PC-3 (cell line): ENCODE measurements around the gene OR12D1. TPM values are rescaled to one million over a fixed set of nuclear protein-coding genes. Genes with fewer than 3 reads are reported as not detected.

ENCODE experiments used
- ATAC-seq: fragments of 200-7000 bp; cut with Tn5 transposase; 2 replicates; pipeline ENCODE4 v1.9.1; 2020; ENCODE audit warnings: mild to moderate bottlenecking, moderate library complexity
- BruUV-seq: library from RNA; stranded (reverse); fragments of 400-500 nt; replicated peaks from 2 replicates; lab custom pipeline; 2021; lab: Mats Ljungman, UMichigan
- CTCF ChIA-PET: fragments of 300-600 bp; sonication (Branson Sonifier 250); formaldehyde crosslinking; loops from one replicate; lab custom pipeline; 2022; ENCODE audit warnings: antibody characterized with exemption; lab: Charles Lee
- POLR2A ChIA-PET: fragments of 300-600 bp; sonication (Branson Sonifier 250); formaldehyde crosslinking; loops from one replicate; lab custom pipeline; 2022; ENCODE audit warnings: antibody characterized with exemption; ENCODE audit not compliant: unreplicated experiment; lab: Charles Lee
- DNase-seq: peaks from one replicate; pipeline ENCODE4 v3.0.0-alpha.2; 2015
- H2AFZ ChIP-seq: fragments of 300-600 bp; sonication (generic); 2 replicates; pipeline ENCODE4 v1.6.0; 2016; ENCODE audit warnings: antibody characterized with exemption, low read length
- H3F3A ChIP-seq: fragments of 300-600 bp; sonication (generic); one replicate; pipeline ENCODE4 v1.6.0; 2017; ENCODE audit warnings: antibody characterized with exemption, low read length, control low read depth, mild to moderate bottlenecking; ENCODE audit not compliant: unreplicated experiment
- H3K27ac ChIP-seq: fragments of 300-600 bp; sonication (generic); 2 replicates; pipeline ENCODE4 v1.5.1; 2016; ENCODE audit warnings: mild to moderate bottlenecking, low read length
- H3K27me3 ChIP-seq: fragments of 300-600 bp; sonication (generic); 2 replicates; pipeline ENCODE4 v1.6.1; 2016; ENCODE audit warnings: low read length, mixed read lengths
- H3K36me3 ChIP-seq: fragments of 300-600 bp; sonication (generic); 2 replicates; pipeline ENCODE4 v1.6.1; 2016; ENCODE audit warnings: low read depth, mixed run types, low read length, mixed read lengths
- H3K4me1 ChIP-seq: fragments of 300-600 bp; sonication (generic); 2 replicates; pipeline ENCODE4 v1.5.1; 2016; ENCODE audit warnings: low read length; ENCODE audit not compliant: insufficient read depth
- H3K4me2 ChIP-seq: fragments of 300-600 bp; sonication (generic); 2 replicates; pipeline ENCODE4 v1.6.0; 2016; ENCODE audit warnings: low read length
- H3K4me3 ChIP-seq: fragments of 300-600 bp; sonication (generic); 2 replicates; pipeline ENCODE4 v1.5.1; 2016; ENCODE audit warnings: mild to moderate bottlenecking, low read length, mixed read lengths
- H3K79me2 ChIP-seq: fragments of 300-600 bp; sonication (generic); 2 replicates; pipeline ENCODE4 v1.6.1; 2017; ENCODE audit warnings: low read length, mixed read lengths
- H3K9ac ChIP-seq: fragments of 300-600 bp; sonication (generic); 2 replicates; pipeline ENCODE4 v1.6.0; 2016; ENCODE audit warnings: mild to moderate bottlenecking, low read length
- H3K9me2 ChIP-seq: fragments of 300-600 bp; sonication (generic); replicated peaks from 2 replicates; pipeline ENCODE4 v1.6.1; 2016; ENCODE audit warnings: mixed run types, low read length, mixed read lengths
- H3K9me3 ChIP-seq: fragments of 300-600 bp; sonication (generic); 2 replicates; pipeline ENCODE4 v1.6.1; 2016; ENCODE audit warnings: low read length, mixed read lengths
- H4K20me1 ChIP-seq: fragments of 300-600 bp; sonication (generic); 2 replicates; pipeline ENCODE4 v1.6.1; 2016; ENCODE audit warnings: low read length, mixed read lengths
- EZH2 ChIP-seq: fragments of 300-600 bp; sonication (generic); IDR thresholded peaks from one replicate; pipeline ENCODE4 v1.6.1; 2017; ENCODE audit warnings: antibody characterized with exemption, mild to moderate bottlenecking, low read length; ENCODE audit not compliant: unreplicated experiment
- EZH2phosphoT487 ChIP-seq: fragments of 300-600 bp; sonication (generic); IDR thresholded peaks from 2 replicates; pipeline ENCODE4 v1.6.1; 2018; ENCODE audit warnings: mild to moderate bottlenecking, antibody characterized with exemption, low read length, borderline replicate concordance
- intact Hi-C: fragments of 100-400 bp; cut with micrococcal nuclease; formaldehyde crosslinking; loops from 2 replicates; pipeline ENCODE4 v1.9.0; 2023
- total RNA-seq: library from RNA; depleted of rRNA; stranded (reverse); fragments of >200 nt; gene quantifications from 2 replicates; pipeline ENCODE4 v1.2.3, GENCODE V29; 2014
- TF ChIP-seq, protein P1 (sequence below): fragments of 300-600 bp; sonication (generic); conservative IDR thresholded peaks from 2 replicates; pipeline ENCODE4 v1.5.1; 2017; ENCODE audit warnings: antibody characterized with exemption, low read depth, mild to moderate bottlenecking, low read length

The OR12D1 gene
- total RNA-seq, 1 experiment from 2014 or later = not detected

DNA sequence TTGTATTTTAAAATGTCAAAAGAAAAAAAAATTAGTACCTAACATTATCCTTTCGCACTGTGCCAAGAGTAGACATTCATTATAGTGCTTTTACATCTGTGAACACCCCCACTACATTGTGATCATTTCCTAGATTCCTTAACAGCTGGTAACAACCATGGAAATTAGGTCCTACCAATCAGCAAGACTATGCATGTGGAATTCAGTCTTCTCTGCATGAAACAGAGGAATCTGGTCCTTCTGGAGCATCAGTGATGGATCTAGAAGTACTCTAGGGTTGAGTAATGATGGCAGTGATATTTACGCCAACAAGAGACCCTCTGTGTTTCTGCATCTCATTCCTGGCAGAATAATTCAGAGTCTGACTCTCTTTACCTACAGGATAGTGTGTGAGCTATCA, 9.4 kb downstream of the OR12D1 start:
- Histone ChIP-seq H3K27me3 (peaks cover 40% of the 10 kb centered on the region), H3K9me2 (no peaks in the 10 kb centered on the region), H3K27ac (no peak overlapping the region), H3K79me2 (no peaks in the 10 kb centered on the region), H3K36me3 (no peaks in the 10 kb centered on the region), H3K4me3 (no peak overlapping the region), H4K20me1 (no peaks in the 10 kb centered on the region), H3K9me3 (no peaks in the 10 kb centered on the region), H3K4me1 (no peaks in the 10 kb centered on the region), H2AFZ (no peak overlapping the region), H3K9ac (no peak overlapping the region), H3F3A (no peaks in the 10 kb centered on the region), H3K4me2 (no peak overlapping the region)
- POLR2A ChIA-PET = no interaction called here
- DNase-seq = no peak
- CTCF ChIA-PET = no interaction called here
- BruUV-seq = no TSS peak
- intact Hi-C loops = no loop called here
- TF ChIP-seq EZH2phosphoT487 (no peak), EZH2 (no peak)
- TF ChIP-seq, protein P1, sequence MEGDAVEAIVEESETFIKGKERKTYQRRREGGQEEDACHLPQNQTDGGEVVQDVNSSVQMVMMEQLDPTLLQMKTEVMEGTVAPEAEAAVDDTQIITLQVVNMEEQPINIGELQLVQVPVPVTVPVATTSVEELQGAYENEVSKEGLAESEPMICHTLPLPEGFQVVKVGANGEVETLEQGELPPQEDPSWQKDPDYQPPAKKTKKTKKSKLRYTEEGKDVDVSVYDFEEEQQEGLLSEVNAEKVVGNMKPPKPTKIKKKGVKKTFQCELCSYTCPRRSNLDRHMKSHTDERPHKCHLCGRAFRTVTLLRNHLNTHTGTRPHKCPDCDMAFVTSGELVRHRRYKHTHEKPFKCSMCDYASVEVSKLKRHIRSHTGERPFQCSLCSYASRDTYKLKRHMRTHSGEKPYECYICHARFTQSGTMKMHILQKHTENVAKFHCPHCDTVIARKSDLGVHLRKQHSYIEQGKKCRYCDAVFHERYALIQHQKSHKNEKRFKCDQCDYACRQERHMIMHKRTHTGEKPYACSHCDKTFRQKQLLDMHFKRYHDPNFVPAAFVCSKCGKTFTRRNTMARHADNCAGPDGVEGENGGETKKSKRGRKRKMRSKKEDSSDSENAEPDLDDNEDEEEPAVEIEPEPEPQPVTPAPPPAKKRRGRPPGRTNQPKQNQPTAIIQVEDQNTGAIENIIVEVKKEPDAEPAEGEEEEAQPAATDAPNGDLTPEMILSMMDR = no peak
- ATAC-seq = no peak

DNA sequence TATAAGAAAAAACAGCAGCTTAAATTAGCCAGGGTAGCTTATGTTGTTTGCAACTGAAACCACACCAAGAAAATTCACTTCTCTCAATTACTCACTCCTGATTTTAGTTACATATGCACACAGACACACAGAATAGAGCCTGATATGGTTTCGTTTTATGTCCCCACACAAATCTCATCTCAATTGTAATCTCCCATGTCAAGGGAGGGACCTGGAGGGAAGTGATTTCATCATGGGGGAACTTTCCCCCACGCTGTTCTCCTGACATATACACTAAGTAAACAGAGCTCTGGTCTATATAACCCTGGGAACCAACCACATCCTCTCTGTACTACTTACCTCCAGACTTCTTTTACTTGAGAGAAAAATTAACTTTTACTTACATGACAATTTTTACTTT, 9.8 kb downstream of the OR12D1 start:
- Histone ChIP-seq H2AFZ (no peak overlapping the region), H3K36me3 (no peaks in the 10 kb centered on the region), H4K20me1 (no peaks in the 10 kb centered on the region), H3F3A (no peaks in the 10 kb centered on the region), H3K27me3 (peaks cover 44% of the 10 kb centered on the region), H3K9me3 (no peaks in the 10 kb centered on the region), H3K79me2 (no peaks in the 10 kb centered on the region), H3K27ac (no peak overlapping the region), H3K9me2 (no peaks in the 10 kb centered on the region), H3K4me2 (no peak overlapping the region), H3K4me1 (no peaks in the 10 kb centered on the region), H3K9ac (no peak overlapping the region), H3K4me3 (no peak overlapping the region)
- ChIA-PET POLR2A (no interaction called here), CTCF (no interaction called here)
- intact Hi-C loops = no loop called here
- no TSS peak for BruUV-seq
- no peak for DNase-seq
- no peak for TF ChIP-seq EZH2
- TF ChIP-seq, protein P1 = no peak
- no peak for TF ChIP-seq EZH2phosphoT487
- ATAC-seq = no peak

DNA sequence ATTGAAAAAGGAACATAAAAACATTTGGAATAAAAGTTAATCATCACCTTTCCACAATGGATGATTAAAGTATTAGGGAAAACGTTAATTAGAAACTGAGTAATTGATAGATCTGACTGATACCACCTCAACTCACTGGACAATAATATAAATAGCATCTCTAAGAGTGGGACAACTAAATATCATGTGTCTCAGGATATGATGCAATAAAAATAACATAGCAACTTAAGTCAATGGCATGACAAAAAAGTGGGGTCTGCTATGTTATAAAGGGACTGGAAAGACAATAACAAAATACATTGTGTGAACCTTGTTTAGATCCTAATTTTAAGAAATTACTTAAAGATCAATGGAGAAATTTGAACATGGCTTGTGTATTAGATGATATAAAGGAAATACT, 10.3 kb downstream of the OR12D1 start:
- no peaks in the 10 kb centered on the region for H3F3A ChIP-seq
- H3K4me3 ChIP-seq = no peak overlapping the region
- H3K9me2 ChIP-seq = no peaks in the 10 kb centered on the region
- no peaks in the 10 kb centered on the region for H3K36me3 ChIP-seq
- ChIA-PET POLR2A (no interaction called here), CTCF (no interaction called here)
- H3K4me1 ChIP-seq = no peaks in the 10 kb centered on the region
- no peak overlapping the region for H2AFZ ChIP-seq
- DNase-seq (no peak), ATAC-seq (no peak)
- no peaks in the 10 kb centered on the region for H3K79me2 ChIP-seq
- no peaks in the 10 kb centered on the region for H3K9me3 ChIP-seq
- no peak for TF ChIP-seq EZH2
- TF ChIP-seq, protein P1 = no peak
- no peak for TF ChIP-seq EZH2phosphoT487
- no peak overlapping the region for H3K27ac ChIP-seq
- no peaks in the 10 kb centered on the region for H4K20me1 ChIP-seq
- no TSS peak for BruUV-seq
- H3K9ac ChIP-seq = no peak overlapping the region
- intact Hi-C loops = no loop called here
- no peak overlapping the region for H3K4me2 ChIP-seq
- peaks cover 49% of the 10 kb centered on the region for H3K27me3 ChIP-seq
